A549 (cell line): ENCODE measurements around the gene TOM1L1. TPM values are rescaled to one million over a fixed set of nuclear protein-coding genes. Genes with fewer than 3 reads are reported as not detected.
A peak's percentile ranks its signal among the peaks of the same experiment; 100 is the strongest.

ENCODE experiments used
- ATAC-seq, 2 experiments: fragments of 200-7000 bp in 1 of 2; fragments of >200 bp in 1 of 2; cut with Nextera tagmentation in 1 of 2; cut with Tn5 transposase in 1 of 2; 3 replicates each; pipeline versions ENCODE4 v1.8.0 to v1.9.1; 2018 to 2020; ENCODE audit warnings: mild to moderate bottlenecking in 1 of 2, moderate library complexity in 1 of 2
- CTCF ChIA-PET: fragments of 300-600 bp; sonication (Branson Sonifier 250); formaldehyde crosslinking; extraction: SDS; loops from one replicate; lab custom pipeline; 2021; ENCODE audit warnings: antibody characterized with exemption, inconsistent platforms; lab: Yijun Ruan, JAX
- POLR2A ChIA-PET: fragments of 350-600 bp; formaldehyde crosslinking; extraction: SDS; loops from one replicate; lab custom pipeline; 2021; ENCODE audit warnings: antibody characterized with exemption, inconsistent platforms; lab: Yijun Ruan, JAX
- DNase-seq, 2 experiments: peaks; one replicate each; pipeline versions ENCODE4 v3.0.0 to v3.0.0-alpha.2; 2011 to 2016; ENCODE audit warnings: low read depth in 1 of 2, low spot score in 1 of 2
- FAIRE-seq: peaks from 2 replicates; lab custom pipeline; 2011; peaks lifted over from hg19 to GRCh38; lab: Jason Lieb, UNC
- H3K27ac ChIP-seq, 2 experiments: fragments of >200 bp; sonication (Bioruptor Twin); formaldehyde crosslinking; 3 replicates each; pipeline ENCODE4 v1.5.1; 2016 to 2017
- H3K4me1 ChIP-seq: fragments of >200 bp; sonication (Bioruptor Twin); formaldehyde crosslinking; 3 replicates; pipeline ENCODE4 v1.6.1; 2016
- H3K4me2 ChIP-seq: fragments of >200 bp; sonication (Bioruptor Twin); formaldehyde crosslinking; 3 replicates; pipeline ENCODE4 v1.6.1; 2016
- H3K4me3 ChIP-seq: fragments of >200 bp; sonication (Bioruptor Twin); formaldehyde crosslinking; 3 replicates; pipeline ENCODE4 v1.5.1; 2016
- H3K9me3 ChIP-seq: fragments of >200 bp; sonication (Bioruptor Twin); formaldehyde crosslinking; 3 replicates; pipeline ENCODE4 v1.6.1; 2016
- BCL3 ChIP-seq: fragments of >200 bp; sonication (Bioruptor Twin); formaldehyde crosslinking; IDR thresholded peaks from 3 replicates; pipeline ENCODE4 v1.6.1; 2016
- E2F6 ChIP-seq: IDR thresholded peaks from 2 replicates; pipeline ENCODE4 v1.6.1; 2012; ENCODE audit warnings: low read depth, borderline replicate concordance
- EHF ChIP-seq: fragments of 250-450 bp; sonication (Bioruptor Pico); IDR thresholded peaks from 2 replicates; pipeline ENCODE4 v1.5.0; 2020; ENCODE audit warnings: mild to moderate bottlenecking
- EHMT2 ChIP-seq: fragments of 200-600 bp; sonication (generic); IDR thresholded peaks from 2 replicates; pipeline ENCODE4 v1.6.1; 2016; ENCODE audit warnings: antibody characterized with exemption, low read depth, mild to moderate bottlenecking, moderate library complexity
- EP300 ChIP-seq, 2 experiments: fragments of >200 bp; sonication (Bioruptor Twin); formaldehyde crosslinking; IDR thresholded peaks; 2 replicates in 1 of 2; 3 replicates in 1 of 2; pipeline ENCODE4 v1.6.1; 2016 to 2017
- FOSL2 ChIP-seq, 2 experiments: fragments of 450-650 bp in 1 of 2; fragments of >200 bp in 1 of 2; sonication (Bioruptor Twin) in 1 of 2; formaldehyde crosslinking; IDR thresholded peaks; 2 replicates each; pipeline versions ENCODE4 v1.5.0 to v1.6.1; 2016 to 2020; ENCODE audit warnings: mild to moderate bottlenecking in 1 of 2, moderate library complexity in 1 of 2
- HDAC2 ChIP-seq: fragments of 200-600 bp; sonication (generic); IDR thresholded peaks from 2 replicates; pipeline ENCODE4 v1.6.1; 2016
- HEYL ChIP-seq: fragments of 250-450 bp; sonication (Bioruptor Pico); IDR thresholded peaks from 2 replicates; pipeline ENCODE4 v1.8.0; 2021; ENCODE audit warnings: mild to moderate bottlenecking, moderate library complexity
- HOXB13 ChIP-seq: fragments of 250-450 bp; sonication (Bioruptor Pico); IDR thresholded peaks from 2 replicates; pipeline ENCODE4 v1.5.0; 2020; ENCODE audit warnings: low read depth, mild to moderate bottlenecking, moderate library complexity
- JUN ChIP-seq, 2 experiments: fragments of >200 bp; sonication (Bioruptor Twin); formaldehyde crosslinking; IDR thresholded peaks; 2 replicates in 1 of 2; 3 replicates in 1 of 2; pipeline ENCODE4 v1.6.1; 2016 to 2017
- JUNB ChIP-seq: fragments of >200 bp; sonication (Bioruptor Twin); formaldehyde crosslinking; IDR thresholded peaks from 2 replicates; pipeline ENCODE4 v1.6.1; 2016
- KDM5A ChIP-seq: fragments of 200-600 bp; sonication (generic); IDR thresholded peaks from 2 replicates; pipeline ENCODE4 v1.6.1; 2016; ENCODE audit warnings: antibody characterized with exemption, mild to moderate bottlenecking
- MAFK ChIP-seq: fragments of 450-650 bp; IDR thresholded peaks from 2 replicates; pipeline ENCODE4 v1.6.1; 2014; ENCODE audit not compliant: partially characterized antibody
- MYC ChIP-seq: IDR thresholded peaks from 2 replicates; pipeline ENCODE4 v1.6.1; 2012; ENCODE audit warnings: mild to moderate bottlenecking, inconsistent platforms, low read length, improper control_type of control experiment, borderline replicate concordance
- NPAS2 ChIP-seq: fragments of 250-450 bp; sonication (Bioruptor Pico); IDR thresholded peaks from 2 replicates; pipeline ENCODE4 v1.8.0; 2022; ENCODE audit warnings: mild to moderate bottlenecking, moderate library complexity, borderline replicate concordance
- NR3C1 ChIP-seq: fragments of >200 bp; sonication (Bioruptor Twin); formaldehyde crosslinking; IDR thresholded peaks from 3 replicates; pipeline ENCODE4 v1.6.1; 2017
- PHF8 ChIP-seq: fragments of 200-600 bp; sonication (generic); IDR thresholded peaks from 2 replicates; pipeline ENCODE4 v1.6.1; 2016; ENCODE audit warnings: low read depth, mild to moderate bottlenecking, antibody characterized with exemption, moderate library complexity, borderline replicate concordance
- RAD21 ChIP-seq, 2 experiments: fragments of >200 bp in 1 of 2; sonication (Bioruptor Twin) in 1 of 2; formaldehyde crosslinking in 1 of 2; IDR thresholded peaks in 1 of 2; conservative IDR thresholded peaks in 1 of 2; 2 replicates in 1 of 2; 3 replicates in 1 of 2; pipeline ENCODE4 v1.6.1; 2012 to 2018; ENCODE audit warnings: inconsistent platforms in 1 of 2
- REST ChIP-seq: fragments of 200-600 bp; sonication (generic); IDR thresholded peaks from 2 replicates; pipeline ENCODE4 v1.6.1; 2016; ENCODE audit warnings: antibody characterized with exemption, mild to moderate bottlenecking, moderate library complexity
- SREBF2 ChIP-seq: fragments of 450-650 bp; IDR thresholded peaks from 2 replicates; pipeline ENCODE4 v1.6.1; 2014; ENCODE audit warnings: mild to moderate bottlenecking, moderate library complexity
- ZFP36 ChIP-seq: fragments of 450-650 bp; IDR thresholded peaks from 2 replicates; pipeline ENCODE4 v1.6.1; 2014; ENCODE audit warnings: borderline replicate concordance; ENCODE audit not compliant: partially characterized antibody
- WGBS: methylation state at CpG from one replicate; pipeline ENCODE4 v1.1.6; 2017; ENCODE audit errors: missing lambda C conversion rate; 5-methylcytosine and 5-hydroxymethylcytosine counted together
- polyA plus RNA-seq, 4 experiments: library from polyadenylated mRNA; depleted of rRNA in 3 of 4; stranded (reverse); fragments of >200 nt; fragmentation: RNase III in 1 of 4; extraction: RNeasy Plus Mini Kit Qiagen cat#74134 plus additional on column Dnase treatment in 1 of 4; gene quantifications; 2 replicates in 3 of 4; 3 replicates in 1 of 4; pipeline ENCODE4 v1.2.3, GENCODE V29; 2011 to 2017

TOM1L1 gene
- polyA plus RNA-seq, 2 of the 4 experiments (the other 2 are of a cell fraction), result 53.4 to 117 TPM

- TF ChIP-seq FOSL2 (IDR thresholded peaks at IDR 0.05), result no peak
- TF ChIP-seq FOSL2 (CRISPR knock-in tag; IDR thresholded peaks at IDR 0.05), result no peak
- TF ChIP-seq EHMT2, result no peak
These were observed 41.5 kb upstream of the TOM1L1 start (continued) for GRCh38 chr17:54859187-54859586.

GRCh38 chr17:54860617-54861470 lies 39.8 kb upstream of the TOM1L1 start:
- no peak for ATAC-seq
- ChIA-PET POLR2A (no interaction called here), CTCF (interaction anchor here (0.8 kb wide), 1 partner anchor 9 kb away, joined by 3 read pairs; no protein-coding TSS in a partner anchor)

GRCh38 chr17:54861471-54861983 lies 39.1 kb upstream of the TOM1L1 start:
- no peak overlapping the region for H3K4me2 ChIP-seq
- POLR2A ChIA-PET, result no interaction called here
- H3K4me3 ChIP-seq, result no peak overlapping the region
- CTCF ChIA-PET, result no interaction called here
- no peak for FAIRE-seq
- WGBS, result 6% methylated on average over 4 of the region's 4 CpGs
- TF ChIP-seq JUN (IDR thresholded peaks at IDR 0.05), result no peak
- TF ChIP-seq MYC, result no peak
- no peak for TF ChIP-seq JUNB
- TF ChIP-seq NPAS2 (CRISPR knock-in tag), result no peak
- no peak for TF ChIP-seq EHF (CRISPR knock-in tag)
- TF ChIP-seq, all 56 proteins: peak for 0
- DNase-seq (no peak), ATAC-seq (no peak)
- Histone ChIP-seq H3K9me3 (no peaks in the 10 kb centered on the region), H3K4me1 (no peaks in the 10 kb centered on the region), H3K27ac (no peak overlapping the region)

More at GRCh38 chr17:54860617-54861470, 39.8 kb upstream of the TOM1L1 start:
- TF ChIP-seq EP300 (IDR thresholded peaks at IDR 0.05) (no peak), NR3C1 (no peak), BCL3 (no peak), REST (no peak), HOXB13 (no peak), MAFK (no peak), ZFP36 (no peak)
- Histone ChIP-seq H3K27ac (no peak overlapping the region), H3K4me3 (no peak overlapping the region), H3K4me1 (no peaks in the 10 kb centered on the region), H3K4me2 (no peak overlapping the region), H3K9me3 (no peaks in the 10 kb centered on the region)
- FAIRE-seq (no peak), DNase-seq (no peak)
- 48% methylated on average over 9 of the region's 9 CpGs for WGBS

- Histone ChIP-seq H3K4me3 (no peak overlapping the region), H3K9me3 (no peaks in the 10 kb centered on the region), H3K4me1 (no peaks in the 10 kb centered on the region), H3K4me2 (no peak overlapping the region), H3K27ac (no peak overlapping the region)
- 3% methylated on average over 2 of the region's 2 CpGs for WGBS
- FAIRE-seq (peak; percentile 32), DNase-seq (no peak), ATAC-seq (no peak)
- POLR2A ChIA-PET, result no interaction called here
- CTCF ChIA-PET, result no interaction called here
- TF ChIP-seq ZFP36 (no peak), HDAC2 (no peak), SREBF2 (no peak), NR3C1 (no peak), RAD21 (conservative IDR thresholded peaks at IDR 0.05 in 1 of 2, IDR thresholded peaks at IDR 0.05 in 1 of 2) (no peak), REST (no peak), E2F6 (no peak), HEYL (CRISPR knock-in tag) (no peak), KDM5A (no peak), PHF8 (no peak)
These were observed 37.5 kb upstream of the TOM1L1 start for GRCh38 chr17:54863176-54863575.
